CD4-positive, alpha-beta T cell treated with Interleukin-2 at 100 ng/mL for 4 hours (primary cell): ENCODE measurements around the gene POF1B.
"Not testable (repeated sequence)": the region's sequence is repeated elsewhere in the genome, so short reads cannot be mapped to it uniquely, and the experiment has no call there.

Source experiments
- DNase-seq: peaks from one replicate; pipeline ENCODE4 v3.0.0-alpha.2; 2020; ENCODE audit warnings: low spot score

The POF1B gene, protein sequence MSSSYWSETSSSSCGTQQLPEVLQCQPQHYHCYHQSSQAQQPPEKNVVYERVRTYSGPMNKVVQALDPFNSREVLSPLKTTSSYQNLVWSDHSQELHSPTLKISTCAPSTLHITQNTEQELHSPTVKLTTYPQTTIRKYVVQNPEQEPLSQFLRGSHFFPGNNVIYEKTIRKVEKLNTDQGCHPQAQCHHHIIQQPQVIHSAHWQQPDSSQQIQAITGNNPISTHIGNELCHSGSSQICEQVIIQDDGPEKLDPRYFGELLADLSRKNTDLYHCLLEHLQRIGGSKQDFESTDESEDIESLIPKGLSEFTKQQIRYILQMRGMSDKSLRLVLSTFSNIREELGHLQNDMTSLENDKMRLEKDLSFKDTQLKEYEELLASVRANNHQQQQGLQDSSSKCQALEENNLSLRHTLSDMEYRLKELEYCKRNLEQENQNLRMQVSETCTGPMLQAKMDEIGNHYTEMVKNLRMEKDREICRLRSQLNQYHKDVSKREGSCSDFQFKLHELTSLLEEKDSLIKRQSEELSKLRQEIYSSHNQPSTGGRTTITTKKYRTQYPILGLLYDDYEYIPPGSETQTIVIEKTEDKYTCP

DNA sequence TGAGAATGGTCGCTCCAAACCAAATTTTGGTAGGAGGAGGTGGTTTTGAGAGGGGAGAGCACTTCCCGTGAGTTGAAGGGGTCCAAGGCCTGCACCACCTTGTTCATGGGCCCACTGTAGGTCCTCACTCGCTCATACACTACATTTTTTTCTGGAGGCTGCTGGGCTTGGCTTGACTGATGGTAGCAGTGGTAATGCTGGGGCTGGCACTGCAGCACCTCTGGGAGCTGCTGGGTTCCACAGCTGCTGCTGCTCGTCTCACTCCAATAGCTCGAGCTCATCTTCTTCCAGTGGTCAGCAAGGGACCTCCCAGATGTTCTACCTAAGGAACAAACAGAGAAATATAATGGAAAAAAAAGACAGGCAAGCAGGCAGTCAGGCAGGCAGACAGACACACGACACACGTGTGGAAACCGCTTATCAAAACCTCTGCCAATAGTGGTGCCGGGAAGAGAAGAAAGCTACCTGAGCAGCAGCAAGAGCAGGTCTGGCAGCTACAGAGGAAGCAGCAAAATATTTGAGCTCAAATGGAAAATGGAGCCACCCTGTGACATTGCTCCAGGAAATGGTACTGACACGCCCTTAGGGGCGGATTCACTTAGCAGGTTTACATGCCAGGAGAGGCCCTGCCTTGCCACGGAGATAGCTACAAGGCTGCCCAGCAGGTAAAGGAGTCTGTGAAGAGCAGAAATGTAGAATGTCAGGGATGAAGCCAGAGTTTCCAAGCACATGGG is at the start of gene POF1B:
Gene POF1B (minus strand): TSS at position 492 of the 734 bp plus-strand sequence. CDS start 211 bp downstream, at position 281.
- peak; percentile 0 for DNase-seq

DNA sequence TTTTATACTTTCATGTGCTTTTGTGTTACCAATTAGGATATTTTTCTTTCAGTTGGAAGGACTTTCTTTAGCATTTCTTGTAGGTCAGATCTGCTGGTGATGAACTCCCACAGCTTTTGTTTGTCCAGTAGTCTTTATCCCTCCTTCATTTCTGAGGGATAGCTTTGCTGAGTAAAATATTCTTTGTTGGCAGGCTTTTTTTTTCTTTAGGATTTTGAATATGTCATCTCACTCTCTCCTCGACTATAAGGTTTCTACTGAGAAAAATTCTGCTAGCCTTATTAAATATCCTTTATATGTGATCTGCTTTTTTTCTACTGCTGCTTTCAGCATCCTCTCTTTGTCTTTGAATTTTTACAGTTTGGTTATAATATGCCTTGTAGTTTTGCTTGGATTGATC is 49.6 kb upstream of the POF1B start:
- DNase-seq, result no peak

DNA sequence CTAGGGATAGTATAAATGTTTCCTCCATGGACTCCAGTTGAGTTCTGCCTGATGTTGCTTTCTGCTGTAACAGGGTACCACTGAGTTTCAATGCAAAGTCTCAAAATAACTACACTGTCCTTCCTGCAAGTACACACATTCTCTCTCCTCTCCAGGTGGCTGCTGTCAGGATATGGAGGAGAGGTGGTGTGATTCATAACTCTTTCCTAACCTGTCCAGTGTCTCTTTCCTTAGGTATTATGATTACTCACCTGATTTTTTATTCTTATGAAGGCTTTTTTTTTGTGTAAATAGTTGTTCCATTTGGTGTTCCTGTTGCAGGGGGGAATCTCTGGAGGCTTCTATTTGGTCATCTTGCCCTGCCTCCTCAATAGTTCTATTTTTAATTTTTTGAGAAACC is 39.8 kb upstream of the POF1B start:
- DNase-seq, result no peak

DNA sequence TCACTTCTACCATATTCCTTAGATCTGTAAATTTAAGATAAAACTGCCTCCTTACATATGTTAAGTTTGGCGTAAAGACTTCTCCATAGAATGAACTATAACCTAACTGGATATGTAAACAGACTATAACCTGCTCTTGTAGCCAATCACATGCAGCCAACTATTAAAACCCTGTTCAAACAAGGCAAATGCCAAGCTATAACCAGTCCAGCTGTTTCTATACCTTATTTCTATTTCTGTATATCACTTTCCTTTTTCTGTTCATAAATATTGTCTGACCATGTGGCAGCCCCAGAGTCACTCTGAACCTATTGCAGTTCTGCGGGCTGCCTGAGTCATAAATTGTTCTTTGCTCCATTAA is 12.4 kb upstream of the POF1B start:
- no peak for DNase-seq

DNA sequence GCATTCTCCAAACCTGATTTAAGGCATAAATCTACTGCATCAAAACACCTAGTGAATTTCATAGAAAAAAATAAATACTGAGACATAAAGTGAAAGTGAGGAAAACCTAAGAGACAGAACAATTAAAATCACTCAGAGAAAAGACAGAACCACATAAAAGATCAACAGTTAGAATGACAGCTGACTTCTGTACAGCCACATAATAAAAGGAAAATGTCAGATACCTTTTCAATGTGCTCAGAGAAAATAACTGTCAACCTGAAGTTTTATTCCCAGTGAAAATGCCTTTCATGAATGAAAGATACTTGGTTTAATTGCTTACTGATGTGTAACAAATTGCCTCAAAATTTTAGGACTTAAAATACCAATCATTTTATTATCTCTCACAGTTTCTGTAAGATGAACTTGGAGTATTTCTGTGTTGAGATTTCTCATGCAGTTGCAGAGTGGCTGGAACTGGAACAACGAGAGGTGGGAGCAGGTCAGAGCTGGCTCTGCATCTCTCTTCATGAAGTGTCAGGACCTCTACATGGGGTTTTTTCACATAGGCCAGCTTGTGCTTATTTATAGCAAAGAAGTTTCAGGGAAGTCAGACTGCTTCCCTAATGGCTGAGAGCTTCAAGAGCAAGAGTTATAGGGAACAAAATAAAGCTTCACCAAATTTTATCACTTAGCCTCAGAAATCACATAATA is 11.9 kb upstream of the POF1B start:
- no peak for DNase-seq

DNA sequence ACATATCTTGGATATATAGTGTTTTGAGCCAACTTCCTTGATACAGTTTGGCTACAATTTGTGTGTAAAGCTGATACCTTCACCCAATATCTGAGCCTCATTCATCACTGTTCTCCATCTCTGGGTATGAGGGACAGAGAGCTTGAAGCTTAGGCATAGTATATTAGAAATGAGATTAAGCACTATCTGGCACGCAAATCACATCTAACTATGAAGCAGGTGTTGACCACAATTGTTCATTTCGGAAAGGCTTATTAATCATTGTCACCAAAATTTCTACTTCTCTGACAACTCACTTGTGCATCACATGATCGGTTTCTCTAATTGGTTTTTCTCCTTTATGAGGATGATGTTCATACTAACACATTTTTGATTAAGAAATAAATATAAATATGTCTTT is 2.1 kb upstream of the POF1B start:
- DNase-seq, result no peak

DNA sequence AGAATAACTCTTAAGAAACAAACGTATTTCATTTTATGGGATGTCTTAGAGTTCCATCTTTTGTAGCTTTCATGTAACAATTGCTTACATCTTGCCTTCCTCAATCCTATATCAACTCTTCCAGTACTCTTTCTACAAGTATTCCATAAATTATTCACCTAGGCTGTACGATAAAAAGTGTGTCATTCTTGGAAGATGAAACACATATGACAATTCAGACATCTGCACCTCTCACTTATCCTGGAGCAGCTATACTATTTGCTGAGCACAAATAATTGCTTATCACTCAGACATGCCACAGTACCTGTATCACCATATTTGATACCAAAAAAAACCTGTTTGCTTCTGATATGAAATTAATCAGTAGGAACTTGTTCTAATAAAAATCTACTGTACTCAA is 1.0 kb downstream of the POF1B start:
- DNase-seq, result no peak

DNA sequence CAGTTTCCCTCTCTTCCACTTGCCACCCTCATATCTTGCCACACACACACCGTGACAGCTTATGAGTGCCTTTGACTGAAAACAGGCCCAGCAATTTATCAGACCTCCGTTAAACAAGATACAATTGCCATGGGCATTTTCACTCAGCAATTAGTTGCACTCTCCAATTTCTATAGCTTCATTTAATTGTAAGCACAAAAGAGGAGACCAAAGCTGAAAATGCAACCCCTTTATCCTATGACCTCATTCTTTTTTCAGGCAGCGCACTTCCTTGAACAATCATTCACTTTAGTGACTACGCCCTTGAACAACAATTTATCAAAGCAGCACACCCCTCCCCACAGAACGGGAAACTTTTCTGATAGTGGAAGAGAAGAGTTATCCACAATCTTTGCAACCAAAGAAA is 4.1 kb downstream of the POF1B start:
- DNase-seq, result no peak

DNA sequence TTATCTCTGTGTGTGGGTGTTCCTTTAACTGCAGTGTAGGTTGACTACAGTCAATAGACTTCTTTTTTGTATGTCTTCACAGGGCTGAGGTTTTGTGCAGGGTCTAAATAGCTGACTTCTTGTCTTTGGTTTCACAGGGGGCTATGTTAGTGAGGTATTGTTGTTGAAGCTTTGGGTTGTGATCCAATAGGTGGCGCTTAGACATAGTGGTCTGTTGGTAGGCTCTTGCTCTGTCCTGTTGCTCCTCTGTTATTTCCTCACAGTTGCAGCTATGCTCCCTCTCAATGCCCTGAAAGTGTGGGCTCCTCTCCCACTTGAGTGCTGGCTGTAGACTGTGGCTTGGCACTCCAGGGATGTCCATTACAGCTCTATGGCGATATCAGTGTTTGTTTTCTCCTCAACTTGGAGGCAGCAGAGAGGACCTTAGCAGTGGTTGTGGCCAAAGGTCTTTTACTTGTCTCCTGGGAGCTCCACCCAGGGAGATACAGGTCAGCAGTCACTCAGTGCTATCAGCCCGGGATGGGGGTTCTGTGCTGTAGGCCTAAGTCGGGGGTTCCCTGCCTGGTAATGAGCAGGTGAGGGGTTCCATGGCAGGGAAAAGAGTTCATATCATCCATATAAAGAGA is 14.0 kb downstream of the POF1B start:
- no peak for DNase-seq

DNA sequence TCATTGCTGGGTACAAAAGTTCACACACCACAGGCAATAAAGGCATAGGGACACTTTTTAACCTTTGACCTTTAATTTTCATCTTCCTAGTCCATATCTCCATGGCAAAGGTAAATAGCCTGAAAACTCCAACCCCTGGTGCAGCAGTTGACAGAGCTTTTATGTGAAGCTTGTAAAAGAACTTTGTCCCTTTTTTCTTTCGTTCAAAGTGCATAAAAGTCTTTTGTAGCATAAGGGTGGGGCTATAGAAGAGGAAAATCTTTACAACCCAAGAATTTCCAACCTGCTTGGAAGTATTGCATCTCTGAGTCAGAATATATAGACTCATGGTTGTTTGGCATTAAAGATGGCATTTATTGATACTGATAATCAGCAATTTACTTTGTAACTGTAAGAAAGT is 20.4 kb downstream of the POF1B start:
- no peak for DNase-seq

DNA sequence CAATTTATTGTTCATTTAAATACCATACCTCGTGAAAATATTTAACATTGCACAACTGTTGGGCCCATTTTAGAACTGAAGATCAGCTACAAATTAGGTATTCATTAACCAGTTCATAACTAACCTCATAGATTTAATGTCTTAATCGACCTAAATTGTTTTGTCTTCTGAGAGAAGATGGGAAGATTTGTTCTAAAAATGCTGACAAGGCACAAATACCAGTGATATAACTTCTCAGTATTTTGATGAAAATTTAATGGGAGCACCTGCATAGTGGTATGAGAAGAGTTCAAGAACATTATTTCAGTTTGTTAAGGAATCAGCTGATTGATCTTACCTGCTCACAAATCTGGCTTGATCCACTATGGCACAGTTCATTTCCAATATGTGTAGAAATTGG is 33.9 kb downstream of the POF1B start:
- no peak for DNase-seq

DNA sequence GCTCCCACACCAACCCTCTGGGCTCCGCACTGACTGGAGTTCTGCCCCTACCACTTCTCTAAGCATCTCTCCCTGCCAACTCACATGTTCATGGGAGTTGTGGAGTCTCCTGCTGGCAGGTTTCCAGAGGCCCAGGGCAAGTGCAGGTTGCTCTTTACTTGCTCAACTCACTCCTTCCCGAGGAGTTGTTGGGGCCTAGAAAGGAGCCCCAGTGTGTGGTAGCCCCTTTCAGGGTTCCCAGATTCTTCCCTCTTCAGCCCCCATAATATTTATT is 52.5 kb downstream of the POF1B start:
- no peak for DNase-seq

DNA sequence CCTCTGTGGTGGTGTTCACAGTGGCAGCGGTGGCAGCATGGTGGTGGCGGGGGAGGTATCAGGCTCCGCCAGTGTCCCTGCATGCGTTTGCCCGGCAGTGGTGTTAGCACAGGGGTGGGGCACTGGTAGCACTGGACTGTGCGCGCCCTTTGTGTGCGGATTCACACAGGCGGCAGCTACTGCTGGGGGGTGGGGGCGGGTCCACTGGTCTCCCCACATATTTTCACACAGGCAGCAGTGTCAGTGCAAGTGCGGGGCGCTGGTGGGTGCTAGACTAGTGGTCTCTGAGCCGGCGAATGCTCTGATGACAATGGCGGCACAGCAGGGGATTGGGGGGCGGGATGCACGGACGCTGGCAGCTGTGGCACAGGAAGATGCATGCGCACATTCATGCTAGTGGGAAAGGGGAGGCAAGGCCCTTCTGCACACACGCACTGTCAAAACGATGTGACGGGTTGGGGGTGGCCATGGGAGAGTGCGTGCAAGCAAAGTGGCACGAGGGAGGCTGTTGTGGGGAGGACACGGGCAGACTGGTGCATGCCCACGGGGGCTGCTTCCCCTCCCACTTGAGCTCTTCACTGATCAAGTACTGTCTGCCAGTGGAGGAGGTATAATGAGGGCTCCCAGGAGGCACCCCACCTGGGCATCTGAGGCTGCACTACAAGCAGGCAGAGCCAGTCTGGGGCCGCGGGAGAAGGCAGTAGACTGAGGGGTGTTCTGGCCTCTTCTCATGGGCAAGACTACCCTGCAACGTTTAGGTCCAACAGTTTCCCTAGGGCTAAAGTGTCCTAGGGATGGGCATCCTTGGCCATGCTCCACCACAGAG is 53.0 kb downstream of the POF1B start:
- no peak for DNase-seq

DNA sequence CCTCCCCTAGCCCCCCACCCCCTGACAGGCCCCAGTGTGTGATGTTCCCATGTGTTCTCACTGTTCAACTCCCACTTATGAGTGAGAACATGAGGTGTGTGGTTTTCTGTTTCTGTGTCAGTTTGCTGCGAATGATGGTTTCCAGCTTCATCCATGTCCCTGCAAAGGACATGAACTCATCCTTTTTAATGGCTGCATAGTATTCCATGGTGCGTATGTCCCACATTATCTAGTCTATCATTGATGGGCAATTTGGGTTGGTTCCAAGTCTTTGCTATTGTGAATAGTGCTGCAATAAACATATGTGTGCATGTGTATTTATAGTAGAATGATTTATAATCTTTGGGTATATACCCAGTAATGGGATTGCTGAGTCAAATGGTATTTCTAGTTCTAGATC is 68.1 kb downstream of the POF1B start:
- not testable (repeated sequence) for DNase-seq

DNA sequence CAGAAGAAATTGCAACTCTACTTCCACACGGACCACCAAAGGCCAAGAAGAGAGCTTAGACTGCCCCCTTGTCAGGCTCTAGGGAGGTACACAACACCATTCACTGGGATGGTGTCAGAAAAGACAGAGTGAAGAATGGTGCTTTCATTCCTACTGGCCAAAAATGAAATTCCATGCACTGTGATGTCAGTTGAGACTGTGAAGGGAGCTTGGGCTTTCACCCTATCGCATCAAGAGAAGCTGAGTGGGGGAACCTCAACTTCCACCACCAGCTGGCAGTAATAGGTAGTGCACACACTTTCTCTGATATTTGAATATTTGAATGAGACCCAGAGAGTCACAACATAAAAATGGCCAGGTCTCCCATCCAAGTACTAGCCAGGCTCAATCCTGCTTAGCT is 69.7 kb downstream of the POF1B start:
- DNase-seq, result no peak

DNA sequence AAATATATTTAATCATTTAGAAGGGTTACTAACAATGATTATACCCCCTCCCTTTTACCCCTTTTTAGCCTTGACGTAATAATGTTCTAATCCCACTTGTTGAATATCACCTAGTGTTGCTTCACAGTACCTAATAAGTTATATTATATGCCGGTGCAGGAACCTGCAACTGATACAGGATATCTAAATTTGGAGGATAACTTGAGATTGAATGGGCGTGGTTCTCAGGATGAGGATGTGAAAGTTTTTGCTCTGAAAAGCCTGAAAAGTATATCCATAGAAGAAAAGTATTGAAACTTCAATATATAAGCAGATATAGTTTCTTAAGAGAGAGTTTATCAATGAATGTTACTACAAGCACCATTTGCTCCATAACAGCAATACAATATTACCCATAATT is 75.9 kb downstream of the POF1B start:
- DNase-seq, result no peak

DNA sequence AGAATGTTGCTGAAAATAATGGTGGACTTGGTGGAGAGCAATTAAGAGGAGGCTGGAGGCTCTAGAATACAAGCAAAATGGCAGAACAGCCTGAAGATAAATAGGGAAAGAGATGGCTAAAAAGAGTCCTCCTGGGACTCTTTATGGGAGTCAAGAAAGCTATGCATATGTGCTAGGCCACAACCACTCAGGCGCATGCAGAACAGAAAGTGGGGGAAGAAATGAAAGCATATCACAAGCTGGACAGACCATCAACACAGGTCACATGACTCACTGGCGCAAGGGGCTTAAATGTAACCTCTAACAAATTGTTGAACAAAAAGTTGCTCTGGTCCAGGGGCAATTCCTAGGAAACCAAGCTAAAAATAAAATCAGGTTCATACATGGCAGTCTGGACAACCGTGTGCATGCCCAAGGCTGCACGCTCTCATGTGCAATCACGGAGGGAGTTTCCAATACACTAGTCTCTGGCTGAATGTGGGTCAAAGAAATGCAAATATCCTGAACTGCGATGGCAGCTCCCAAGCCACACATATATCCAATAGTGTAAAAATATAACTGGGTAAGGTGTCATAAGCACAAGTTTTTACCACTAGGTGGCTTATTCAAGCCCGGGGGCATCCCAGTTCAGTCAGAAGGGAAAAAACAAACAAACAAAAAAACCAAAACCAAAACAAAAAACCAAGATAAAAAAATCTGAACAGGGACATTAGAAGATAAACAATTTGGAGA is 90.3 kb downstream of the POF1B start:
- DNase-seq, result no peak

DNA sequence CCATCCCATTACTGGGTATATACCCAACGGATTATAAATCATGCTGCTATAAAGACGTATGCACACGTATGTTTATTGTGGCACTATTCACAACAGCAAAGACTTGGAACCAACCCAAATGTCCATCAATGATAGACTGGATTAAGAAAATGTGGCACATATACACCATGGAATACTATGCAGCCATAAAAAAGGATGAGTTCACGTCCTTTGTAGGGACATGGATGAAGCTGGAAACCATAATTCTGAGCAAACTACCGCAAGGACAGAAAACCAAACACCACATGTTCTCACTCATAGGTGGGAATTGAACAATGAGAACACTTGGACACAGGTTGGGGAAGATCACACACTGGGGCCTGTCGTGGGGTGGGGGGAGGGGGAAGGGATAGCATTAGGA is 94.2 kb downstream of the POF1B start:
- not testable (repeated sequence) for DNase-seq

DNA sequence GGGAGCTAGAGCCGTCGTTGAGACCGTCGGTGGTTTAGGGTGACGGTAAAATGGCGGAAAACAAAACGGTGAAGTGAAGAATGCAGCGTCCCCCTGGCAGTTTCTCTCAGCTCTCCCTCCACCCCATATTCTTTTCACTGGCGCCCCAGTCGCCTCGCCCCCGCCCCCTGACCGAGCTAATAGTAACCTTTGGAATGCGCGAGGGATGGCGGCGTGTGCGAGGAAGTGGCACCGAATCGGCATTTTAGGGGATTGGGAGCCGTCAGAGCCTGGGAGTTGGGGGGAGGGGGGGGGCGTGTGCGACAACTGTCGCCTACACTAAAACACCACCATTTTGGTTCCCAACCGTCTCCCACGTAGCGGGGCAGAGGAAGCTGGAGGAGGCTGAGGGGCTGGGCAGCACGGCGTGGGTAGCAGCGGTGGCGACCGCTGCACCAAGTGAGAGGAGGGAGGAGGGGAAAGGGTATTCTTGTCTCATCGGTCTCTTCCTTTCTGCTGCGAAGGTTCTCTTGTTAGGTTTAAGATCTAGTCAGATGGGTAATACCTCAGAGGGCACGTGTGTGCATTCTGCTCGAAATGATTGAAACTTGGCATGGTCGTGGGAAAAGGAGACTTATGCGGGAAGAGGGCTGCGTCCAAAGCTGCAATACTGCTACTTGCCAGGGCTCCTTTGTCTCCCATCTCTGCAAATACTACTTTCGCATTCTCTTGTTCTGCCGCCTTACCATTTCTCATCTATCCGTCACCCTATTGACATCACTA is 134.8 kb downstream of the POF1B start:
- DNase-seq, result no peak
